Measurements from ENCODE around the gene C6orf120.

- TF ChIP-seq, protein P1, sequence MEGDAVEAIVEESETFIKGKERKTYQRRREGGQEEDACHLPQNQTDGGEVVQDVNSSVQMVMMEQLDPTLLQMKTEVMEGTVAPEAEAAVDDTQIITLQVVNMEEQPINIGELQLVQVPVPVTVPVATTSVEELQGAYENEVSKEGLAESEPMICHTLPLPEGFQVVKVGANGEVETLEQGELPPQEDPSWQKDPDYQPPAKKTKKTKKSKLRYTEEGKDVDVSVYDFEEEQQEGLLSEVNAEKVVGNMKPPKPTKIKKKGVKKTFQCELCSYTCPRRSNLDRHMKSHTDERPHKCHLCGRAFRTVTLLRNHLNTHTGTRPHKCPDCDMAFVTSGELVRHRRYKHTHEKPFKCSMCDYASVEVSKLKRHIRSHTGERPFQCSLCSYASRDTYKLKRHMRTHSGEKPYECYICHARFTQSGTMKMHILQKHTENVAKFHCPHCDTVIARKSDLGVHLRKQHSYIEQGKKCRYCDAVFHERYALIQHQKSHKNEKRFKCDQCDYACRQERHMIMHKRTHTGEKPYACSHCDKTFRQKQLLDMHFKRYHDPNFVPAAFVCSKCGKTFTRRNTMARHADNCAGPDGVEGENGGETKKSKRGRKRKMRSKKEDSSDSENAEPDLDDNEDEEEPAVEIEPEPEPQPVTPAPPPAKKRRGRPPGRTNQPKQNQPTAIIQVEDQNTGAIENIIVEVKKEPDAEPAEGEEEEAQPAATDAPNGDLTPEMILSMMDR (IDR thresholded peaks at IDR 0.05) = no peak
- no peak for TF ChIP-seq POLR2A (IDR thresholded peaks at IDR 0.05)
Observed at GRCh38 chr6:169659820-169660610, 41.9 kb upstream of the C6orf120 start.
